Uterus (tissue), 2 donors: ENCODE data around the gene NDUFV2.

Experiments used
- CTCF ChIP-seq, 4 experiments: fragments of 200-600 bp in 2 of 4; fragments of 450-650 bp in 2 of 4; sonication (generic) in 2 of 4; IDR thresholded peaks; one replicate each; pipeline ENCODE4 v1.5.1; 2016 to 2019; ENCODE audit warnings: antibody characterized with exemption in 4 of 4, mild to moderate bottlenecking in 2 of 4, moderate library complexity in 1 of 4
- POLR2A ChIP-seq, 2 donors: fragments of 450-650 bp; IDR thresholded peaks; one replicate each; pipeline ENCODE4 v1.6.1; 2016; ENCODE audit warnings: antibody characterized with exemption in 2 of 2, mild to moderate bottlenecking in 1 of 2, moderate library complexity in 1 of 2

GRCh38 chr18:9070212-9070611, 32.3 kb upstream of the NDUFV2 start:
- TF ChIP-seq CTCF (IDR thresholded peaks at IDR 0.05) = no peak
- no peak for TF ChIP-seq POLR2A (IDR thresholded peaks at IDR 0.05)
